CD8-positive, alpha-beta memory T cell (primary cell): ENCODE data around the gene PLCB2. TPM values are rescaled to one million over a fixed set of nuclear protein-coding genes. Genes with fewer than 3 reads are reported as not detected.

Source experiments
- CTCF ChIA-PET: fragments of 350-600 bp; sonication (Branson Sonifier 250); formaldehyde crosslinking; loops from one replicate; lab custom pipeline; 2021; ENCODE audit warnings: antibody characterized with exemption; lab: Charles Lee
- POLR2A ChIA-PET: fragments of 350-600 bp; sonication (Branson Sonifier 250); formaldehyde crosslinking; loops from one replicate; lab custom pipeline; 2021; ENCODE audit warnings: antibody characterized with exemption; lab: Charles Lee
- DNase-seq, 5 donors: peaks; one replicate each; pipeline versions ENCODE4 v3.0.0 to v3.0.0-alpha.2; 2020 to 2022; ENCODE audit warnings: mixed read lengths in 1 of 5
- H3K27ac ChIP-seq: one replicate; pipeline ENCODE4 v1.7.0; 2013; ENCODE audit warnings: low read depth, mild to moderate bottlenecking, low read length, moderate library complexity
- H3K27me3 ChIP-seq: 2 replicates; pipeline ENCODE4 v1.7.0; 2013; ENCODE audit warnings: low read length, mild to moderate bottlenecking; ENCODE audit not compliant: insufficient read depth, poor library complexity, severe bottlenecking
- H3K36me3 ChIP-seq: 2 replicates; pipeline ENCODE4 v1.7.0; 2013; ENCODE audit warnings: mild to moderate bottlenecking, low read length, moderate library complexity; ENCODE audit not compliant: insufficient read depth
- H3K4me1 ChIP-seq: 2 replicates; pipeline ENCODE4 v1.7.0; 2013; ENCODE audit warnings: mild to moderate bottlenecking, low read length, moderate library complexity; ENCODE audit not compliant: insufficient read depth
- H3K4me3 ChIP-seq: 2 replicates; pipeline ENCODE4 v1.7.0; 2013; ENCODE audit warnings: mild to moderate bottlenecking, low read length
- H3K9me3 ChIP-seq: 2 replicates; pipeline ENCODE4 v1.7.0; 2013; ENCODE audit warnings: mild to moderate bottlenecking, low read length
- H3K27ac Mint-ChIP-seq, 8 donors: one replicate each; pipeline ENCODE4 v1.8.0; 2020 to 2021; ENCODE audit warnings: mixed read lengths in 8 of 8, mild to moderate bottlenecking in 6 of 8, inconsistent platforms in 3 of 8, moderate library complexity in 3 of 8
- H3K27me3 Mint-ChIP-seq, 2 donors: one replicate each; pipeline ENCODE4 v1.8.0; 2020 to 2021; ENCODE audit warnings: mixed read lengths in 2 of 2, mild to moderate bottlenecking in 1 of 2, moderate library complexity in 1 of 2
- H3K36me3 Mint-ChIP-seq, 3 donors: one replicate each; pipeline ENCODE4 v1.8.0; 2020 to 2021; ENCODE audit warnings: mixed read lengths in 3 of 3, inconsistent platforms in 1 of 3, mild to moderate bottlenecking in 1 of 3
- H3K4me1 Mint-ChIP-seq, 3 donors: one replicate each; pipeline ENCODE4 v1.8.0; 2020 to 2021; ENCODE audit warnings: mixed read lengths in 3 of 3, inconsistent platforms in 1 of 3, mild to moderate bottlenecking in 1 of 3
- H3K4me3 Mint-ChIP-seq, 7 donors: one replicate each; pipeline ENCODE4 v1.8.0; 2020 to 2021; ENCODE audit warnings: mixed read lengths in 7 of 7, mild to moderate bottlenecking in 6 of 7, moderate library complexity in 4 of 7, inconsistent platforms in 2 of 7
- H3K9me3 Mint-ChIP-seq, 5 donors: one replicate each; pipeline ENCODE4 v1.8.0; 2020 to 2022; ENCODE audit warnings: mixed read lengths in 5 of 5, mild to moderate bottlenecking in 3 of 5, moderate library complexity in 2 of 5, inconsistent platforms in 1 of 5
- polyA plus RNA-seq: library from polyadenylated mRNA; unstranded; fragments of 300-500 nt; fragmentation: Illumina TruSeq; gene quantifications from one replicate; pipeline ENCODE4 v1.2.3, GENCODE V29; 2021
- total RNA-seq, 2 experiments: library from RNA; stranded (reverse); gene quantifications; one replicate each; pipeline ENCODE4 v1.2.3, GENCODE V29; 2021

The PLCB2 gene
- total and polyA plus RNA-seq, 3 experiments from 2014 or later: 34.8 to 57.7 (median 57.3) TPM

DNA sequence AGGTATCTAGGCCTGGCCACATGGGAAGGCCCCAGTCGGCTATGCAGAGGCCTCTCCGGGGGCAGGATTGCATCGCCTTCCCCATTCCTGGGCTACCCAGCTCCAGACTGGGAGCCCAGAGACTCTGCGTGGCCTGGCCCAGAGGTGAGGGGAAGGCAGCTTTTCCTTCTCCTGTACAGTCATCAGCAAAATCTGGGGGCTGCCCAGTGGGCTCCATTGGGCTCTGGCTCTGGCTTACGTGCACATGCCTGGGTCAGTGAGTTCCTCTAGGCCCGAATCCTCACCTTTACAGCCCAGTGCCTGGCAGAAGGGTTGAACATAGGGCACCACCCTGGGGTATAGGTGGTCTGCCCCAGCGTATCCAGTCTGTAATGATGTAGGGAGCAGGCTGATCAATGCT, 20.9 kb downstream of the PLCB2 start:
- no peaks in the 10 kb centered on the region for H3K27me3 ChIP-seq
- H3K36me3 ChIP-seq: peaks cover 4% of the 10 kb centered on the region
- Mint-ChIP-seq H3K4me1 (peaks cover 0 to 3% (median 0%) of the 10 kb centered on the region in 3 donors), H3K27ac (peak overlapping the region in 1 of 8 donors; percentile 36), H3K27me3 (no peaks in the 10 kb centered on the region), H3K36me3 (peaks cover 0 to 35% (median 2%) of the 10 kb centered on the region in 3 donors), H3K9me3 (no peaks in the 10 kb centered on the region), H3K4me3 (no peak overlapping the region)
- DNase-seq: no peak
- no peak overlapping the region for H3K4me3 ChIP-seq
- ChIA-PET CTCF (interaction anchor here (1.2 kb wide), 1 partner anchor 49 kb away, joined by 3 read pairs; no protein-coding TSS in a partner anchor), POLR2A (no interaction called here)
- H3K4me1 ChIP-seq: no peaks in the 10 kb centered on the region
- no peak overlapping the region for H3K27ac ChIP-seq
- no peaks in the 10 kb centered on the region for H3K9me3 ChIP-seq

DNA sequence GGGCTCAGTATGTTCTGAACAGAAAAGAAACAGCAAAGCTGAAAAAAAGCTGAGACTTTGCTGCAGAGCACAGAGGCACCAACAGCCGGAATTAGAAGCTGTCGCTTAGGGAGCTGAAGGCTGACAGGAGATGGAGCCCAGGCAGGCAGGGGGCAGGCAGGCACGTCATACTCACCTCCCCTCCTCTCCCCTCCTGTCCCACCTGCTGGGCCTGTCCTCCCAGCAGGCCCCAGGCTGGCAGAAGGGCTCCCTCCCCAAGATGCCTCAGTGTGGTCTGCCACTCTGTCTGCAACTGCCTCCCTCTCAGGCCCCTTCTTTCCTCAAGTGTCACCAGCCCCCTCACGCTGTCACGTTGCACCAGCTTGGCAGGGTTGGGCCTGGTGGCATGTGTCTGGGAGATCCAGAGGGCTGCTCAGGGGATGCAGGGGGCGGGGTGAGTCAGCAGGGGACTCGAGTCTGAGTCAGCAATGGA, 21.6 kb downstream of the PLCB2 start:
- H3K9me3 Mint-ChIP-seq: no peaks in the 10 kb centered on the region
- POLR2A ChIA-PET: no interaction called here
- Histone ChIP-seq H3K36me3 (peaks cover 4% of the 10 kb centered on the region), H3K27ac (no peak overlapping the region), H3K9me3 (no peaks in the 10 kb centered on the region), H3K4me3 (no peak overlapping the region), H3K4me1 (no peaks in the 10 kb centered on the region), H3K27me3 (peaks cover 2% of the 10 kb centered on the region)
- no peak for DNase-seq
- H3K27ac Mint-ChIP-seq: peak overlapping the region in 2 of 8 donors; percentile 33 to 60
- CTCF ChIA-PET: interaction anchor here (1.2 to 1.7 kb wide), 4 partner anchors 13 to 51 kb away, joined by 3 to 8 read pairs (median 4); no protein-coding TSS in a partner anchor
- peaks cover 0 to 3% (median 0%) of the 10 kb centered on the region in 3 donors for H3K4me1 Mint-ChIP-seq
- peaks cover 0 to 2% of the 10 kb centered on the region in 2 donors for H3K27me3 Mint-ChIP-seq
- peaks cover 0 to 35% (median 2%) of the 10 kb centered on the region in 3 donors for H3K36me3 Mint-ChIP-seq
- H3K4me3 Mint-ChIP-seq: no peak overlapping the region

DNA sequence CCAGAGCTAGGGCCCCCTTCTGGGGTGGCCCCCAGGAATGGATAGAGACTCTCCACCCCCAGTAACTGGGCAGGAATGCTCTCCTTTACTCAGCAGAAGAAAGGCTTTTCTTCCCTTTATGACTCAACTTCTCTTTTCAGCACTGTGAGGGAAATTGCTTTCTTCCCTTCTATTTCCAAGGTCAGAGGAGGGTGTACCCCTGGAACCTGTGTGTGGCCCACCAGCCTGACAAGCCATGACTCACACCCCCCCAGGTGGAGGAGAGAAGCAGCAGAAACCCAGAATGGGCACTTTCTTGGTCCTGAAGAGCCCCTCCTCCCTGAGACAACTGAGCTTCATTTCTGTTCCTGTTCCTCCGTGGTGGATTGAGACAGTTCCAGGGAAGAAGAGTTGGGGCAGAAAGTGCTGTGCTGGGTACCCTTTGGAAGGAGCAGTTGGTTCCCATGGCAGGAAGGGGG, 22.2 kb downstream of the PLCB2 start:
- no peak for DNase-seq
- H3K4me3 ChIP-seq: no peak overlapping the region
- H3K4me1 ChIP-seq: no peaks in the 10 kb centered on the region
- no peaks in the 10 kb centered on the region for H3K9me3 Mint-ChIP-seq
- peaks cover 4% of the 10 kb centered on the region for H3K36me3 ChIP-seq
- H3K36me3 Mint-ChIP-seq: peaks cover 0 to 34% (median 2%) of the 10 kb centered on the region in 3 donors
- peaks cover 7% of the 10 kb centered on the region for H3K27me3 ChIP-seq
- CTCF ChIA-PET: interaction anchor here (1.1 to 3.5 kb wide), 7 partner anchors 12 to 59 kb away, joined by 3 to 15 read pairs (median 4); partner anchors contain the start of gene PLCB2
- peak overlapping the region in 1 of 8 donors; percentile 7 for H3K27ac Mint-ChIP-seq
- peaks cover 0 to 7% of the 10 kb centered on the region in 2 donors for H3K27me3 Mint-ChIP-seq
- no peak overlapping the region for H3K4me3 Mint-ChIP-seq
- POLR2A ChIA-PET: interaction anchor here (0.5 kb wide), 1 partner anchor 56 kb away, joined by 4 read pairs; no protein-coding TSS in a partner anchor
- H3K9me3 ChIP-seq: no peaks in the 10 kb centered on the region
- peaks cover 0 to 3% (median 0%) of the 10 kb centered on the region in 3 donors for H3K4me1 Mint-ChIP-seq
- no peak overlapping the region for H3K27ac ChIP-seq

DNA sequence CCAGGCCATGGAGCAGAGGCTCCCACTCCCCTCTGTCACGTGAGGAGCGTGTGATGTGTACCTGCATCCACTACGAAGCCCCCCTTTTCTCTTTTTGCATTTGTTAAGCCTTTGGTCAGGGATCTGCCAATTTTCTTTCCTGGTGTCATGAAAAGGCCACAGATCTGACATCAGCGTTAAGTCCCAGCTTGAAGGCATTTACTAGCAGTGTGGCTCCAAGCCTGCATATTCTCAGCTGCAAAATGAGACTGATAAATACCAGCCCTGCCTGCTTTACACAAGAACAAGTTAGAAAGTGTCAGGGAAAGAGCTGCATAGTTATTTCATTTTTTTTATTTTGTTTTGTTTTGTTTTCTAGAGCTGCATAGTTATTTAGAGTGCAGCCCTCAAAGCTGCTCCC, 22.6 kb downstream of the PLCB2 start:
- Histone ChIP-seq H3K27ac (no peak overlapping the region), H3K4me3 (no peak overlapping the region), H3K4me1 (no peaks in the 10 kb centered on the region), H3K36me3 (peaks cover 4% of the 10 kb centered on the region), H3K27me3 (peaks cover 11% of the 10 kb centered on the region), H3K9me3 (no peaks in the 10 kb centered on the region)
- CTCF ChIA-PET: interaction anchor here (1.1 to 3.5 kb wide), 6 partner anchors 12 to 59 kb away, joined by 3 to 15 read pairs (median 4); partner anchors contain the start of gene PLCB2
- Mint-ChIP-seq H3K4me1 (peaks cover 0 to 3% (median 0%) of the 10 kb centered on the region in 3 donors), H3K36me3 (peaks cover 0 to 30% (median 2%) of the 10 kb centered on the region in 3 donors), H3K27ac (peak overlapping the region in 1 of 8 donors; percentile 7), H3K4me3 (peak overlapping the region in 2 of 7 donors; percentile 23 to 42), H3K27me3 (peaks cover 2 to 12% of the 10 kb centered on the region in 2 donors), H3K9me3 (no peaks in the 10 kb centered on the region)
- no peak for DNase-seq
- POLR2A ChIA-PET: interaction anchor here (0.5 kb wide), 1 partner anchor 55 kb away, joined by 4 read pairs; no protein-coding TSS in a partner anchor

DNA sequence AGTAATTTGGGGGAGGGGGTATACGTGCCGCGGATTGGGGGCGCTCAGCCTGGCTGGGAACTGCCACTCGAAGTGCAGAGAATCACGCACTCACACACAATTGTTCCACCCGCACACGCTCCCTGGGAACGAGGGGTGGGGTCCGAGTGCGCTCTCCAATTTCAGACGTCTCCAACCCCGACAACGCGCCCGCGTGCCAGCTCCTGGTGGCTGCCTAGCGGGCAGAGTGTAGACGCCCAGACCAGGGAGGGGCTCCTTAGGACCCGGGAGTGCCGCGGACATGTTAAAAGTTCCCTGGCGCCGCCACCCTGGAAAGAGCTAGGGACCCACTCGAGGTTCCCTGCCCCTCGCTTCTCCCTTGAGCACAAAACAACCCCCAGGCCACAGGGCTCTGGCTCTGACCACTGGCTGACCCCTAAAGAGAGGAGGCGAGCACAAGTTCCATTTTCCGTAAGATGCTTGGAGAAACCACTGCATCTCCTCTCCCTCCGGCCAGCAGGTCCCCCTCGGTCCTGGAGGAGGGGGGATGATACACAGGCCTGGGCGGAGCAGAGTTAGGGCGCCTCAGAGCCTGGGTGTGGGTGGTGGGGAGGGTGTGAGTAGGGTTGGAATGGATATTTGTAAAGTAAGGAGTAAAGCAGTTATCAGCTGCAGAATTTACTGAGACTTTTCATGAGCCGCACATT, 24.0 kb downstream of the PLCB2 start:
- H3K4me3 ChIP-seq: no peak overlapping the region
- no peaks in the 10 kb centered on the region for H3K9me3 ChIP-seq
- peak overlapping the region in 2 of 8 donors; percentile 26 to 85 for H3K27ac Mint-ChIP-seq
- H3K36me3 ChIP-seq: no peaks in the 10 kb centered on the region
- CTCF ChIA-PET: interaction anchor here (0.8 to 3.7 kb wide), 11 partner anchors 10 to 86 kb away, joined by 3 to 31 read pairs (median 6); partner anchors contain the start of genes INAFM2 and PLCB2
- no peak for DNase-seq
- peaks cover 17% of the 10 kb centered on the region for H3K27me3 ChIP-seq
- H3K4me1 Mint-ChIP-seq: peaks cover 0 to 9% (median 0%) of the 10 kb centered on the region in 3 donors
- peaks cover 7 to 21% of the 10 kb centered on the region in 2 donors for H3K27me3 Mint-ChIP-seq
- H3K36me3 Mint-ChIP-seq: peaks cover 0 to 18% (median 0%) of the 10 kb centered on the region in 3 donors
- H3K27ac ChIP-seq: no peak overlapping the region
- POLR2A ChIA-PET: interaction anchor here (1.0 to 1.8 kb wide), 3 partner anchors 24 to 45 kb away, joined by 3 to 8 read pairs (median 4); partner anchors contain the start of gene PLCB2
- peak overlapping the region in 4 of 7 donors; percentile 52 to 80 (median 54) for H3K4me3 Mint-ChIP-seq
- no peaks in the 10 kb centered on the region for H3K9me3 Mint-ChIP-seq
- peaks cover 6% of the 10 kb centered on the region for H3K4me1 ChIP-seq

DNA sequence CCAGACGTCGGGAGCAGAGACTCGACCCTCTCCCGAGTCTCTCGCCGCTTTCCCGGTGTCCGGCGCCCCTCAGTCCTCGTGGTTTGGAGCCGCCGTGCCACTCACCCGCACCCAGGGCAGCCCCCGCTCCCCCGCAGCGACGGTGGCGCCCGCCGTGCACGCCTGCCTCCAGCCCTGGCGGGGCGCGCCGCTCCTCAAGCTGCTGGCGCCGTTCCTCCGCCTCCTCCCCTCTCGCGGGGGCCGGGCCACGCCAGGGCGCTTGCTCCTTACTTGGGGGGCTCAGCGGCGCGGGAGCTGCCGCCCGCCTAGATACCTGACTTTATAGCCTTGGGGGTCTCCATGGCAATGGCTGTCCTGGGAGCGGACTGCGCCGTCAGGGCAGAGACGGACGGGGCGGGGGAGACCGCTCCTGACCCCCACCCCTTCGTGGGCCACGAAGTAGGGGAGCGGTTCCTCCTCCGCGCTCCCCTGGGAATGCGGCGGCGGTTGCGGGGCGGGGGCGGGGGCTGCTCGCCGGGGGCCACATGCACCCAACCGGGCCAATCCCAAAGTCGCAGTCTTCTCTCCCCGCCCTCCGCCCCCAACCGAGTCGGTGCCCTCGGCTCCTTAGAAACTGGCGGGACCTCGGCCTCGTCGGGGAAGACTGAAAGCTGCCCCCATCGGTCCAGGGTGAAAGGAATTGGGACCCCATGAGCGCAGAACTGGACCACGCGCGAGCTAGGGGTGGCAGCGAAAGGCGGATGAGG, 24.7 kb downstream of the PLCB2 start, which contains the start of gene ANKRD63:
TSS of gene ANKRD63 (minus strand) at position 196 of the 746 bp plus-strand sequence. CDS start 478 bp downstream, outside the sequence.
- H3K27me3 ChIP-seq: peaks cover 22% of the 10 kb centered on the region
- peak within 1 kb of the TSS; percentile 55 to 85 (median 64) for H3K4me3 Mint-ChIP-seq
- peak within 1 kb of the TSS; percentile 64 for H3K4me3 ChIP-seq
- no peak within 1 kb of the TSS for H3K27ac ChIP-seq
- H3K9me3 Mint-ChIP-seq: no peaks in the 10 kb centered on the region
- POLR2A ChIA-PET: interaction anchor here (1.0 to 1.8 kb wide), 3 partner anchors 25 to 45 kb away, joined by 3 to 8 read pairs (median 4); partner anchors contain the start of gene PLCB2
- H3K36me3 ChIP-seq: no peaks in the 10 kb centered on the region
- DNase-seq: peak in 3 of 5 donors; percentile 37 to 65 (median 43)
- H3K27ac Mint-ChIP-seq: no peak within 1 kb of the TSS
- H3K27me3 Mint-ChIP-seq: peaks cover 7 to 27% of the 10 kb centered on the region in 2 donors
- H3K9me3 ChIP-seq: no peaks in the 10 kb centered on the region
- H3K4me1 Mint-ChIP-seq: peaks cover 3 to 9% (median 4%) of the 10 kb centered on the region in 3 donors
- peaks cover 6% of the 10 kb centered on the region for H3K4me1 ChIP-seq
- peaks cover 0 to 12% (median 0%) of the 10 kb centered on the region in 3 donors for H3K36me3 Mint-ChIP-seq
- CTCF ChIA-PET: interaction anchor here (0.8 to 3.7 kb wide), 12 partner anchors 9 to 87 kb away, joined by 3 to 31 read pairs (median 6); partner anchors contain the start of genes INAFM2 and PLCB2
